GM12878 (cell line): ENCODE measurements around the gene TBC1D22B. TPM values are rescaled to one million over a fixed set of nuclear protein-coding genes. Genes with fewer than 3 reads are reported as not detected.

Experiments used
- ASH2L ChIP-seq: fragments of 300-600, 200-600 bp; sonication (generic); IDR thresholded peaks from 2 replicates; pipeline ENCODE4 v1.6.1; 2017; ENCODE audit warnings: low read depth, mild to moderate bottlenecking, borderline replicate concordance
- ELK1 ChIP-seq: IDR thresholded peaks from 2 replicates; pipeline ENCODE4 v1.6.1; 2012; ENCODE audit warnings: low read depth, low read length, improper control_type of control experiment
- HDAC6 ChIP-seq: fragments of 200-600 bp; sonication (generic); IDR thresholded peaks from one replicate; pipeline ENCODE4 v1.8.0; 2017; ENCODE audit warnings: antibody characterized with exemption; ENCODE audit not compliant: unreplicated experiment
- NBN ChIP-seq: fragments of 450-650 bp; IDR thresholded peaks from 2 replicates; pipeline ENCODE4 v1.6.1; 2016
- NFIC ChIP-seq: IDR thresholded peaks from 2 replicates; pipeline ENCODE4 v1.6.1; 2012; ENCODE audit warnings: low read depth, mild to moderate bottlenecking, inconsistent platforms, low read length, moderate library complexity
- NFYA ChIP-seq: IDR thresholded peaks from 2 replicates; pipeline ENCODE4 v1.6.1; 2011; ENCODE audit warnings: low read depth, mild to moderate bottlenecking, low read length, improper control_type of control experiment, borderline replicate concordance
- PAX5 ChIP-seq: IDR thresholded peaks from 2 replicates; pipeline ENCODE4 v1.6.1; 2011; ENCODE audit warnings: low read depth, low read length, borderline replicate concordance
- POLR2AphosphoS2 ChIP-seq: IDR thresholded peaks from 2 replicates; pipeline ENCODE4 v1.6.1; 2011; ENCODE audit warnings: low read depth, mild to moderate bottlenecking, low read length, improper control_type of control experiment, moderate library complexity
- TAF1 ChIP-seq: IDR thresholded peaks from 2 replicates; pipeline ENCODE4 v1.6.1; 2011; ENCODE audit warnings: mild to moderate bottlenecking, low read depth, low read length, borderline replicate concordance
- TCF3 ChIP-seq: IDR thresholded peaks from 2 replicates; pipeline ENCODE4 v1.6.1; 2012; ENCODE audit warnings: low read depth, mild to moderate bottlenecking, low read length, borderline replicate concordance; ENCODE audit not compliant: insufficient read depth
- ZNF24 ChIP-seq: fragments of 450-650 bp; IDR thresholded peaks from 2 replicates; pipeline ENCODE4 v1.6.1; 2017; ENCODE audit warnings: antibody characterized with exemption, mild to moderate bottlenecking
- polyA plus RNA-seq, 11 experiments: library from polyadenylated mRNA; depleted of rRNA in 4 of 11; unstranded in 6 of 11; stranded (reverse) in 5 of 11; fragments of >200 nt; fragmentation: Nextera tagmentation in 4 of 11; fragmentation: Illumina TruSeq in 1 of 11; extraction: Ambion mirVana in 4 of 11; extraction: Trizol in 1 of 11; gene quantifications; 1 replicate in 1 of 11; 2 replicates in 10 of 11; pipeline versions ENCODE4 v1.2.1 to v1.2.3, GENCODE V29; 2011 to 2016; ENCODE audit warnings: inconsistent platforms in 2 of 11, missing spikeins in 2 of 11, low read depth in 1 of 11
- total RNA-seq, 4 experiments: library from RNA; depleted of rRNA in 3 of 4; stranded (reverse); fragments of >200 nt in 3 of 4; fragmentation: Illumina TruSeq in 1 of 4; extraction: Trizol in 1 of 4; gene quantifications; 2 replicates each; pipeline versions ENCODE4 v1.2.1 to v1.2.3, GENCODE V29; 2013 to 2021
- TF ChIP-seq, protein P1 (sequence below): fragments of 450-650 bp; IDR thresholded peaks from 2 replicates; pipeline ENCODE4 v1.6.1; 2018; ENCODE audit warnings: borderline replicate concordance, mild to moderate bottlenecking; ENCODE audit not compliant: partially characterized antibody

The TBC1D22B gene
- total and polyA plus RNA-seq, 10 of the 15 experiments (the other 5 are each of a cell fraction or from before 2014, with no cell fraction given) = 3.4 to 18.7 (median 14.1) TPM

- TF ChIP-seq ASH2L = no peak
- TF ChIP-seq NBN = no peak
- TF ChIP-seq POLR2AphosphoS2 = no peak
- TF ChIP-seq ELK1 = no peak
- TF ChIP-seq PAX5 = no peak
- no peak for TF ChIP-seq HDAC6
- no peak for TF ChIP-seq NFIC
- no peak for TF ChIP-seq NFYA
- TF ChIP-seq TCF3 = no peak
- TF ChIP-seq, protein P1, sequence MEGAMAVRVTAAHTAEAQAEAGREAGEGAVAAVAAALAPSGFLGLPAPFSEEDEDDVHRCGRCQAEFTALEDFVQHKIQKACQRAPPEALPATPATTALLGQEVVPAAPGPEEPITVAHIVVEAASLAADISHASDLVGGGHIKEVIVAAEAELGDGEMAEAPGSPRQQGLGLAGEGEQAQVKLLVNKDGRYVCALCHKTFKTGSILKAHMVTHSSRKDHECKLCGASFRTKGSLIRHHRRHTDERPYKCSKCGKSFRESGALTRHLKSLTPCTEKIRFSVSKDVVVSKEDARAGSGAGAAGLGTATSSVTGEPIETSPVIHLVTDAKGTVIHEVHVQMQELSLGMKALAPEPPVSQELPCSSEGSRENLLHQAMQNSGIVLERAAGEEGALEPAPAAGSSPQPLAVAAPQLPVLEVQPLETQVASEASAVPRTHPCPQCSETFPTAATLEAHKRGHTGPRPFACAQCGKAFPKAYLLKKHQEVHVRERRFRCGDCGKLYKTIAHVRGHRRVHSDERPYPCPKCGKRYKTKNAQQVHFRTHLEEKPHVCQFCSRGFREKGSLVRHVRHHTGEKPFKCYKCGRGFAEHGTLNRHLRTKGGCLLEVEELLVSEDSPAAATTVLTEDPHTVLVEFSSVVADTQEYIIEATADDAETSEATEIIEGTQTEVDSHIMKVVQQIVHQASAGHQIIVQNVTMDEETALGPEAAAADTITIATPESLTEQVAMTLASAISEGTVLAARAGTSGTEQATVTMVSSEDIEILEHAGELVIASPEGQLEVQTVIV = no peak
- no peak for TF ChIP-seq TAF1
- TF ChIP-seq ZNF24 = no peak
Measured at GRCh38 chr6:37251211-37251780, 6.3 kb upstream of the TBC1D22B start (continued).
